RWPE2 (cell line): Measurements from ENCODE around the gene PRCC.

Source experiments
- ATAC-seq: fragments of 200-7000 bp; cut with Tn5 transposase; 3 replicates; pipeline ENCODE4 v1.9.1; 2021; ENCODE audit warnings: low read depth
- DNase-seq: peaks from one replicate; pipeline ENCODE4 v3.0.0-alpha.2; 2020; ENCODE audit warnings: low spot score
- H3K27ac ChIP-seq: fragments of 450-650 bp; 2 replicates; pipeline ENCODE4 v1.5.1; 2017; ENCODE audit warnings: mild to moderate bottlenecking; ENCODE audit not compliant: poor library complexity, severe bottlenecking
- H3K27me3 ChIP-seq: fragments of 250-450 bp; sonication (Bioruptor Pico); 2 replicates; pipeline ENCODE4 v1.5.1; 2021; ENCODE audit warnings: mild to moderate bottlenecking, moderate library complexity; ENCODE audit not compliant: insufficient read depth, poor library complexity, severe bottlenecking
- H3K36me3 ChIP-seq: fragments of 250-450 bp; sonication (Bioruptor Pico); 2 replicates; pipeline ENCODE4 v1.5.1; 2020; ENCODE audit warnings: low read depth, mild to moderate bottlenecking, moderate library complexity
- H3K4me1 ChIP-seq: fragments of 250-450 bp; sonication (Bioruptor Pico); 2 replicates; pipeline ENCODE4 v1.5.1; 2021; ENCODE audit warnings: mild to moderate bottlenecking, moderate library complexity; ENCODE audit not compliant: insufficient read depth, poor library complexity, severe bottlenecking
- H3K4me3 ChIP-seq: fragments of 250-450 bp; sonication (Bioruptor Pico); 2 replicates; pipeline ENCODE4 v1.5.1; 2021; ENCODE audit warnings: mild to moderate bottlenecking, moderate library complexity; ENCODE audit not compliant: severe bottlenecking
- H3K9me3 ChIP-seq: fragments of 250-450 bp; sonication (Bioruptor Pico); 2 replicates; pipeline ENCODE4 v1.5.1; 2021; ENCODE audit warnings: mild to moderate bottlenecking, moderate library complexity; ENCODE audit not compliant: severe bottlenecking
- TF ChIP-seq, protein P1 (sequence below): fragments of 450-650 bp; IDR thresholded peaks from one replicate; pipeline ENCODE4 v1.5.1; 2017; ENCODE audit warnings: mild to moderate bottlenecking, moderate library complexity; ENCODE audit not compliant: poor library complexity, severe bottlenecking

PRCC gene

DNA sequence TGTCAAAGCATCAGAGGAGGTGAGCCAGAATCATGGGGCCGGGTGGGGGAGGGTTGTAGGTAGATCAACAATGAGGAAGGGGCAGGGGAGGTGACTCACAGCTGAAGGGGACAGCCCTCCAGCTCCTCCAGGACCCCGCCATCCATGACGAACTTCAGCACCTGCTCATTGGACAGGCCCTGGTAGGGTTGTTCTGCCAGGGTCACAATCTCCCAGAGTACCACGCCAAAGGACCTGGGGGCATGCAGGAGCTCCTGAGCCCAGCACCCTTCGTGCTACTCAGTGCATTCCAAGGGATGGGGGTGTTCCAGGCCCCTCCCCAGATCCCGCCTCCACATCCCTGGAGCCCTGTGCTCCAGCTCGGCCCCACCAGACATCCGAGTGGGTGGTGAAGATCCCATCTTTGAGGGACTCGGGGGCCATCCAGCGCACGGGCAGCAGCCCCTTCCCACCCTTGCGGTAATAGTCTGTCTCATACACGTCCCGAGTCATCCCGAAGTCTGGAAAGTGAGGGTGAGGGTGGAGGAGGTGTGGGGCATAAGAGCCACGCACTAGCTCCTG is 74.0 kb downstream of the PRCC start:
- no peaks in the 10 kb centered on the region for H3K27me3 ChIP-seq
- ATAC-seq: no peak
- no peak overlapping the region for H3K4me3 ChIP-seq
- H3K36me3 ChIP-seq: no peaks in the 10 kb centered on the region
- H3K27ac ChIP-seq: no peak overlapping the region
- TF ChIP-seq, protein P1, sequence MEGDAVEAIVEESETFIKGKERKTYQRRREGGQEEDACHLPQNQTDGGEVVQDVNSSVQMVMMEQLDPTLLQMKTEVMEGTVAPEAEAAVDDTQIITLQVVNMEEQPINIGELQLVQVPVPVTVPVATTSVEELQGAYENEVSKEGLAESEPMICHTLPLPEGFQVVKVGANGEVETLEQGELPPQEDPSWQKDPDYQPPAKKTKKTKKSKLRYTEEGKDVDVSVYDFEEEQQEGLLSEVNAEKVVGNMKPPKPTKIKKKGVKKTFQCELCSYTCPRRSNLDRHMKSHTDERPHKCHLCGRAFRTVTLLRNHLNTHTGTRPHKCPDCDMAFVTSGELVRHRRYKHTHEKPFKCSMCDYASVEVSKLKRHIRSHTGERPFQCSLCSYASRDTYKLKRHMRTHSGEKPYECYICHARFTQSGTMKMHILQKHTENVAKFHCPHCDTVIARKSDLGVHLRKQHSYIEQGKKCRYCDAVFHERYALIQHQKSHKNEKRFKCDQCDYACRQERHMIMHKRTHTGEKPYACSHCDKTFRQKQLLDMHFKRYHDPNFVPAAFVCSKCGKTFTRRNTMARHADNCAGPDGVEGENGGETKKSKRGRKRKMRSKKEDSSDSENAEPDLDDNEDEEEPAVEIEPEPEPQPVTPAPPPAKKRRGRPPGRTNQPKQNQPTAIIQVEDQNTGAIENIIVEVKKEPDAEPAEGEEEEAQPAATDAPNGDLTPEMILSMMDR: no peak
- no peaks in the 10 kb centered on the region for H3K9me3 ChIP-seq
- no peak for DNase-seq
- H3K4me1 ChIP-seq: no peaks in the 10 kb centered on the region

DNA sequence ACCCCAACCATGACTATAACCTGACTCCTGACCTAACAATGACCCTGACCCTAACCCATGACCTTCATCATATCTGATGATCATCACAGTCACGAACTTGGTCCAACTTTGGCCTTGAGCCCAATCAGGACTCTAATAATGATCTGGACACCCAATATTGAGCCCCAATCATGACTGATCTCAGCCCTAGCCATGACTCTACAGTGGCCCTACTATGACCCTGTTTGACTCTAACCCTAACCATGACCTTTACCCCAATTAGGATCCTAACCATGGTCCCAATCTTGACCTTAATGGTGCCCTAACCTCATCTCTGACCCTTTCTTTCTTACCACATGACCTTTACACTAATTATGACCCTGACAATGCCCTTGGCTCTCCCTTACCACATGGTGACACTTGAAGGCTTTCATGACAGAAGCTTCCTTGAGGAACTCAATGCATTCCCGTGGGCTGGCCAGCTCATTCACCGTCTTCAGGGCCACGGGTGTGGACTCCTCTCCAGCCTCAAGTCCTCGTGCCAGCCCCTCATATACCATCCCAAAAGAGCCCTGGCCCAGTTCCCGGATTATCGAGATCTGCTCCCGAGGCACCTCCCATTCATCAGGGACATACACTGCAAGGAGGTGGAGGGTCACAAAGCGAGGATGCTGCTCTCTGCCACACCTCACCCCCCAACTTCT is 75.4 kb downstream of the PRCC start:
- no peak overlapping the region for H3K27ac ChIP-seq
- no peaks in the 10 kb centered on the region for H3K27me3 ChIP-seq
- DNase-seq (no peak), ATAC-seq (no peak)
- no peaks in the 10 kb centered on the region for H3K36me3 ChIP-seq
- TF ChIP-seq, protein P1: no peak
- no peaks in the 10 kb centered on the region for H3K4me1 ChIP-seq
- no peak overlapping the region for H3K4me3 ChIP-seq
- H3K9me3 ChIP-seq: no peaks in the 10 kb centered on the region

DNA sequence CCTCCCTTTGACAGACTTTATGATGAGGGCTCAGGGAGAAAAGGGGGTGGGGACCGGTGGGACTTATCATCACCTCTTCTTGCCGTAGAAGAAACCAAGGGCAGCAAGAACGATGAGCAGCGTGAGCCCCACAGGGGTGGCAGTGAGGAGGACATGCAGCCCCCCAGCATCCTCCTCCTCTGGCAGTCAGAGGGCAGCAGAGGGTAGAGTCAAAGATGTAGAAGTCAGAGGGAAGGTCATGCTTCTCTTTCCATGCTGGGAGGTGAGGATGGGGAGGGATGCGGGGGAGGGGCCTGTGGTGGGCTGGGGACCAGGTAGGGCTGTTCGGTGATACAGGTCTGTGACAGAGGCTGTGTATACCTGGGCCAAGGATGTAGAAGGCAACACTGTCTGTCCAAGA is 76.8 kb downstream of the PRCC start:
- H3K27me3 ChIP-seq: no peaks in the 10 kb centered on the region
- no peaks in the 10 kb centered on the region for H3K36me3 ChIP-seq
- H3K27ac ChIP-seq: no peak overlapping the region
- H3K9me3 ChIP-seq: no peaks in the 10 kb centered on the region
- DNase-seq (no peak), ATAC-seq (no peak)
- TF ChIP-seq, protein P1: no peak
- H3K4me1 ChIP-seq: no peaks in the 10 kb centered on the region
- no peak overlapping the region for H3K4me3 ChIP-seq

DNA sequence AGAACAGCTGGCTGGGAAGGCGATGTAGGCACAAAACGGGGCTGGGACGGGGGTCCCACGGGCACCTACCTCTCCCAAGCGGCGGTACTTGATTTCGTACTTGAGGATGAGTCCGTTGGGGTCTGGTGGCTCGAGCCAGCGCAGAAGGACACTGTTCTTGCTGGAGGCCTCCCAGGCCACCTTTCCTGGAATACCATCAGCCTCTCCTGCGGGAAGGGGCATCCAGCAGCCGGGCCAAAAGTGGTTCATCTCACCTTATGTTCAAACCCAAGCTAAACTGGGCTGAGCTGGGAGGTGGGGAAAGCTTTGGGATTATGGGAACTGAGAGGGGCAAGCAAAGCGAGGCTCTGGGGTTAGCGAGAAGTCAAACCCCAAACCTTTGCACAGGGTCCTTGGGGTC is 77.3 kb downstream of the PRCC start:
- no peaks in the 10 kb centered on the region for H3K4me1 ChIP-seq
- H3K4me3 ChIP-seq: no peak overlapping the region
- H3K27me3 ChIP-seq: no peaks in the 10 kb centered on the region
- TF ChIP-seq, protein P1: no peak
- DNase-seq: no peak
- no peaks in the 10 kb centered on the region for H3K9me3 ChIP-seq
- H3K36me3 ChIP-seq: no peaks in the 10 kb centered on the region
- H3K27ac ChIP-seq: no peak overlapping the region
- ATAC-seq: no peak
